Ammon's horn (tissue), 1 donor: Measurements from ENCODE around the gene BTBD9.

Experiments
- DNase-seq: peaks from one replicate; pipeline ENCODE4 v3.0.0-alpha.2; 2016; ENCODE audit warnings: low spot score

The BTBD9 gene

DNA sequence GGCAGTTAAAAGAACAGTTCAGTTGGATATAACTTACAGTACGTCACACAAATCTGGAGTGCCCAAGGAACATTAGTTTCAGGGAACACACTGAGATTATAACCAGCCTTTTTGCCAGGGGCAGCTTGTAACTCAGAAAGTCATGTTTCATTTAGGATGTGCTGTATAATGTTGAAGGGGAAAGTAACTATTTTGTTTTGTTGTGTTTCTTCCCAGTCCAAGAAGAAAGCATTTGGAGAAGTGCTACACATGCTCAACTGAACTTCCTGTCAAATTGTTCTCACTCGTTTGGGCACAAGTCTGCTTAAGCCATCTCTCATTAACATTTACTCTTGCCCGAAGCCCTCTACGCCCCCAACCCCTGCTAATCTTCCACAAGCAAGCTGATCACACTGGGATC lies 157.9 kb downstream of the BTBD9 start:
- no peak for DNase-seq

DNA sequence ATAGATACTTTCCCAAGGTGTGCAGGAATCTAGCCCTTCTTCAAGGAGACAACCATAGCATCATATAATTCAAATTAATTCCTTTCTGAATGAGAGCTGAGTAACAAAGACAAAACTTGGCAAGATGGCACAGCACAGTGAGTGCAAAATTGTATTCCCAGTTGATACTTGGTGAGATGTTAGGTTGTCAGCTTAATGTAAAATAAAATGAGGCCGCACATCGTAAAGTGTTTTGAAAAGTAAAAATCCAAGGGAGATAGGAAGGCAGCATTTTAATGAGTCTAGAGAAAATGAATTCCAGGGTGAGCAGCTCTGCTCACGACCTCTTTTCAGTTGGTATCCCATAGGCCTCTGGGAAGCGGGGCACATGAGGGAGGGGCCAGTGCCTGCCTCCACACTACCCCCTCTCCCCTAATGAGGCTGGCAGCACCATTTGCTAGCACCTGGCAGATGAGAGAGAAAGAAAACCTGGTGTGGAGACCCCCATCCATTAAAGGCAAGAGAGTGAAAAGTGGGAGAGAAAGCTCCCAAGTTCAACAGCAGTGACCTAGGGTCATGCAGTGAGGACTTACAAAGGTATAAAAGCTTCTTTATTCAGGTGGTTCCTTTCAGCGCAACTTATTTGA lies 158.4 kb downstream of the BTBD9 start:
- no peak for DNase-seq

DNA sequence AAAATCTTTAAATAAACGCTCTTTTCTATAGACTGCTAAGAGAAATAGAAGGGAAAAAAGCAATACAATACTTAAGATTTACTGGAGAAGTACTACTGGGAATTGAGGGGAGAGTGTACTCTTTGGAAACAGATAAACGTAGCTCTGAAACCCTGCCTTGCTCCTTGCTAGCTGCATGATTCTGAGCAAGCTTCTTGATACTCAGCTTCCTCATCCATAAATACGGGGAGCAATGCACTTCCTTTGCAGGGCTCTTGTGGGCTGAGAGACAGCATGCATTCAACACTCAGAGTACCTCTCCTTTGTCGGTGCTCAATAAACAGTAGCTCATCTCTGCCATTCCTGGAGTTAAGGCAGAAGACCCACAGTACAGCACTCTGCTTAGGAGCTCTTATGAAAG lies 159.7 kb downstream of the BTBD9 start:
- no peak for DNase-seq

DNA sequence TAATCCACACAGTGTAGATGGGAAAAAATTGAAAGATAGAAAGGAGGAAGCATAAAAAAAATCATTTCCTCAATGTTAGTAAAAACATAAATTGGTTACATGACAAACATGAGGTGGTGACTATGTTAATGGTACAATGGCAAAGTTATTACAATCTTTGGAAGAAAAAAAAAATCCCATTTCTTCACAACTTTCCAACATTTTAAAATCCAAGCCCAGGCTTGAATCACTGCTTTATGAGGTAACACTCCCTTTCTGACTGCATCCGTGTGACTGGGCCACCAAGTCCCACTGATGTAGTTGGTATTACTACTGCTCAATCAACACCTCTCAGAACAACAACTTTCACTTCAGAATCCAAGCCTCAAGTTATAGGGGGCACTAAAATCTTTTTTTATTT lies 160.4 kb downstream of the BTBD9 start:
- DNase-seq, result no peak

DNA sequence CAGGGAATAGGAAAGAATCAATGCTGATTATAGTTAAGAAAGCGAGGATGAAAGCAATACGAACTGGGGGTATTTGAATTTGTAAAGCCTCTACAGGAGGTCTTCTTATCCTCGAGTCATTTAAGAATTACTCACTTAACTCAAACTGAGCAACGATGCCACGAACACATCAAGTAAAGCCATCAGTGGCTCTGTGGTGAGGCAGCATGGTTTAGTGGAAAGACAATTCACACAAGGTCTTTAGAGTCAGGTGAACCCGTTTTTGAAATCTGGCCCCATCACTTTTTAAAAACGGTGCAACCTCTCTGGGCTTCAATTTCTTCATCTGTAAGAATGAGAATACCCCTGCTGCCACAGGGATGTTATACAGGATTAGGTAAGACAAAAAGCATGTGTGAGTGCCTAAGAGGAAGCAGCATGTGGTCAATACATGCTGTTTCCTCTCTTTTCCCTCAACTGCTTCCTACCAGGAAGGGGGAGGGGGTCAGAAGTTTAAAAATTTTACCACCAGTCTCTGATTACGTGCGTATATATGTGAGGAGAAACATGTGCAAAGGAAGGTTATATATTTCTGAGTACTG lies 162.0 kb downstream of the BTBD9 start:
- no peak for DNase-seq

DNA sequence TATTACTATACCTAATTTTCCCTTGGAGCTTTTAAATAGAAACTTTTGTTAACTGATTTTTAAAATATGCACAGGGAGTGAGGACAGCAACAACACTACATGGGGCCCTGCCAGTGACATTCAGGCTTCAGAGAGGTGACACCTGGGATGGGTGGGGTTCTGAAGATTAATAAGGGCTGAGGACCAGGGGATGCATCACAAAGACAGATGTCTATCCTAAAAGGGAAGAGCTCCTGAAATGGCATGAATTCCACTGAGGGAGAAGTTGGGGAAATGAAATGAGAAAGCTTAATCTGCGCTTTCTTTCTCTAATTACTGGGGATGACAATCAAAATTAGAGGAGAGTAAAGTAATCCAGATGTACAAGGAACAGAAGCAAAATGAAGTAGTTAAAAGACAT lies 162.8 kb downstream of the BTBD9 start:
- no peak for DNase-seq

DNA sequence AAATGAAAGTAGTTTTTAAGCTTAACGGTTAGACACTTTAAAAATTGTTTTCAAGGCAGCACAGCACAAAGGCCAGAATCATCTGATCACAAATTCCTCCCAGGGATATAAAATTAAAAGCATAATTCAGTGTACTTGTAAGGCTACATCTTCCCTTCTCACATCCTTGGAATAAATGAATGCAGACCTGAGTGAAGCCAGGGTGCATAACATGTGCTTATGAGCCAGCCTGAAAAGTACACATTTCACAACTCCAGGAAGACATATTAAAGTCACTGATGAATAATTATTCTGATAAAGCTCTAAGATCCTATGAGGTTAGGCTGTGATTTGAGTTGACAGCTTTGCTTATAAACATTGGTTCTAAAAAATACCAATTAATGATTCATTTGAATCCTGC lies 163.6 kb downstream of the BTBD9 start:
- DNase-seq, result no peak

DNA sequence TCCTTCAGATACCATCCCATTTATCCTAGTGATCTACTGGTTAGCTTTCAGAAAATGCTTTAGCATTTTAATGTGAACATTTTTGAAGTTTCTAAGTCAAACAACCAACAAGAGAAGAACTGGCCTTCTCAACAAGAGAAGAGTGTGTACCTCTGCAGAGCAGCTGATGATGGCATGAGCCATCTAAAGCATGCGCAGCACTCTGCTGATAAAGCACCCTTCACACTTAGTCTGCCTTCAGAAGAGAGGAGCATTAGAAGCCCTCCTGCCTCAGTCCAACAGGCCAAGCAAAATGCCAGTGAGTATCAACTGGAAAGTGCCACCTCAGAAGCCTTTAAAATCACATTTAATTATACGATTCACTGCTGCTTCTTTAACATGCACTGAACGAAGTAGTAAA lies 169.2 kb downstream of the BTBD9 start:
- DNase-seq, result no peak

DNA sequence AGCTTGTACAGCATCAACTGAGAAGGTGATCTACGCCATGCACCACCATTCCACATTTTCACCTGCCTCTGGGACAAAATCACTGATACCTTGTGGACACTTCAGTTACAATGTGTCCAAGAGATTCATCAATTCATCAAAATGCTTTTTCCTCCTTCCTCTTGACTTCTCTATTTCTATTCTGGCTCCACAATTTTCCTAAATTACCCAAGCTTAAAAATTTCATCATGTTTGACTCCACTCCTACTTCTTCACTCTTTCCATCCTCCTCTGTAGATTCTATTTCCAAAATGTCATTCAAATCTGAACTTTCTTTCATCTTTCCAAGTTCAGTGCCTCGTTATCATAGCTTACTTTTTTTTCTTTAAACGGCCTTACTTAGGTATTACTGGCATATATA lies 172.2 kb downstream of the BTBD9 start:
- no peak for DNase-seq

DNA sequence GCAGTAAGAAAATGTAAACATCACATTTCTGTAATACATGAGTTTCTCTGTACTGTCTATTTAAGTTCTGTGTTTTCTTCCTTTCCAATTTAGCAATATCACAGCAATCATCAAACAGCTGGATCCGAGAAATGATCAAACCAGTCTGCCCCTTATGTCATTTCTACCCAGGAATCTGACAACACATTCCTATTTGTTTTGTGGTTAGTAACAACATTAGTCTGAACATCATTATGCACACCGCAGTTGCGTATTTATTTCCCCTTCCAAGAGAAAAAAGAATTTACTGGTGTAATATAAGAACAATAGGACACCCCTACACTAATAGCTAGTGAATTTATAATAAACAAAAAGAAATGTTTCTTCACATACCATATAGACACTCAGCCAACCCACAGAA lies 179.5 kb downstream of the BTBD9 start:
- no peak for DNase-seq

DNA sequence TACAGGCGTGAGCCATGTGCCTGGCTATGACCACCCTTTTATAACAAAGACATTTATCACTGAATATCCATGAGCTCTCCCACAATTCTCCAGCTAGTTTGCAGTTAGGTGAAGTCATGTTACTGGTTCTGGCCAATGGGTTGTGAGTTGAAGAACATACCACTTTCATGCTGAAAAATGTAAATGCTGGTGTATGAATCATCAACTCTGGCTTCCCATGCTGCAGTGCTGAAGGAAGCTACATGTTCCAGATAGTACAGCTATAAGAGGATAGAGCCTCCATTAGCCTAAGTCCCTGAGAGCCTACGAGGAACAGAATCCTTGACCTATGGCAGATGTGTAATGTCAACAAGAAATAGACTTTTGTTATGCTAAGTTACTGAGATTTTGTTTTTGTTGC lies 180.4 kb downstream of the BTBD9 start:
- no peak for DNase-seq

DNA sequence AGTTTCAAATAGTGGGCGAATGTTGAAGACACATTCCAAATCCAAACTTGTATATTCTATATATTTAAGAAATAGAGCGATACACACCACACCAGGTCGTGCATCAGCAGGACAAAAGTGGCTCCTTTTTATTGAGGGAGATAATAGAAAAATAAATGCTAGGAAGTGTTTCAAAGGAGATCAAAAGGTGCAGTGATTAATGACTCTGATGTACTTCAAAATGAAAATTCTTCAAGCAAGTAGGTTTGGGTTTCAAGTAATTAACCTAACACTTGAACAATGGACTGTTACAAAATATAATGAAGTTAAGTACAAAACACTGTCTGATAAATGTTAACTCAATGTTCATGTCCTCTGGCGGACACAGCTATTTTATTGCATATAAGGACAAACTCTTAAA lies 185.9 kb downstream of the BTBD9 start:
- DNase-seq, result no peak

DNA sequence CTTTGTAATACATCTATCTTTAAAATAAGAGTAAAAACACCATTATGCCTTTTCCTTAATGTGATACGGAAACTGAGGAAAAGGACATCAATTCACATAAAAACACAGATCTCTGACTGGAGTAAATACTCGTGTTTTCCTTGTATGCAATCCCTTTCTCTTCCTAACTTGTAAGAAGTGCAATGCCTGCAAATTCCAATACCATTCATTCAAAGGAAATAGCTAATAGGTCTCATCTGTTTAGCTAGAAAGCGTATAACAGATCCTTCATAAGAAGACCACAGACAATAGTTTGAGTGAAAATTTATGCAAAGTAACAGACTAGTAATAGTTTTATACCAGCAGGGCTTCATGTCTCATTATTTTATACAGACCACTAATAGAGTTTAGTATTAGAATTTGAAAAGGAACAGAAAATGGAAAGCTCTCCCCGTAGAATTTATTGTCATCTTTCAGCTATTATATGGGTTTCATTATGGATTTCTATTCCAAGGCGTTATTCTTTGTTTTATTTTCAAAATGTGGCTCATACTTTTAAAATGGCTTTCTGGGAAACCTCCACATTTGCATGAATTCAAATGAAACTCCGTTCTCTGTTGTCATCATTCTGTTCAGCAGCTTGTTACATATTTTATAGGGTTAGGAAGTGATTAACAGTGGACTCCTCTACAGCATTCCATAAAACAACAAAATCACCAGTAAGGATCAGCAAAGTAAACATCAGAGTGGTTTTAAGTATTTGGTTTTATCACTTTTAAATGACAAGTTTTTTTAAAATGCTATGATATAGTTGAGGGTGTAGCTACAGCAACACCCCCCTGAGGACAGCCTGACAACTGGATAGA lies 186.7 kb downstream of the BTBD9 start:
- DNase-seq, result no peak

DNA sequence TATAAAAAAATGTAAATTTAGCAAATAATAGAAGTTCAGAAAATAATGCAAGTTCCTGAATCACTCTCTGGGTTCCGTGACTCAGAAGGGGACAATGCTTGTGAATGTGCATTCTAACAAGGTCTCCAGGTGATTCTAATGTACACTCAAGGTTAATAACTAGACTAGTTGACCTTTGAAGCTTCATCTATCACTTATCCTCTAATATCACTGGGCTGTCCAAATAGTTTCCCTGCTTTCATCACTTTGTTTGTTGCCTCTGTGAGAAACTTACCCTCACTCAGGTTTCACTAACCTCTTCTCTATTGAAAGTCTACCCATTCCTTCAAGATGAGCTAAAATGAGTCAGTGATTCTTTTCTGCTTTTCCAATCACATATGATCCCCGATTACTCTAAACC lies 189.0 kb downstream of the BTBD9 start:
- no peak for DNase-seq

DNA sequence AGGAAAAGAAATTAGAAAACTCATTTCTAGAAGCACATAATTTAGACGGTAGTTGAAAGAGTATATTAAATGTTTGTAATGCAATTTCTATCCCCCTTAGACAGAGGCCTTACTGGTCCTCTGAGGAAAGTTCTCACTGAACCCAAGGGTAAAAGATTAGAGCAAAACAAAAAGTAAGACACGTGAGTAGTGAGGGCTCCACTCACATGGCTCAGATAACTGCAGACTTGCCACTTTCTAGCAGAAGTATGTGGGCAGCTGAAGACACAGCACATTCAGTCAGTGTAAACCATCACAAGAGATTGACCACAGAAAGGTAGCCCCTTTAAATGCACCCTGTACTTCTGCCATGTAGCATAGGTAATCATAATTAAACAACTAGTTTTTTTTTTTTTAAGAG lies 193.8 kb downstream of the BTBD9 start:
- no peak for DNase-seq

DNA sequence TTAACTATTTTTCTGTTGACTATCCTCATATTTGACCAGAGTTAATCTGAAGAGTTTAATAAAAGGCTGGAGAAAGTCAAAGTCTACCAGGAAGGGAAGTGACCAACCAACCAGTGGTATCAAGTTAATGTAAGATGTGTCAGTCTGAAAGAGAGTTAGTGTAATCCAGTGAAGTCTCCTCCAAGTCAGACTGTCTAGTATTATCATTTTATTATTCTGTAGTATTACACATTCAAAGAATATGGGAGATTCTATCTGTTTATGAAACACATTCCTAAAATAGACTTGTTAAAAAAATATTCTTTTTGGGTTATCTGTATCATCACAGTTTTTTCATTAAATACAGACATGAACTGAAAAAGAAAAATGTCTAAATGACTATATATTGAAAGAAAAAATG lies 194.4 kb downstream of the BTBD9 start:
- DNase-seq, result no peak

DNA sequence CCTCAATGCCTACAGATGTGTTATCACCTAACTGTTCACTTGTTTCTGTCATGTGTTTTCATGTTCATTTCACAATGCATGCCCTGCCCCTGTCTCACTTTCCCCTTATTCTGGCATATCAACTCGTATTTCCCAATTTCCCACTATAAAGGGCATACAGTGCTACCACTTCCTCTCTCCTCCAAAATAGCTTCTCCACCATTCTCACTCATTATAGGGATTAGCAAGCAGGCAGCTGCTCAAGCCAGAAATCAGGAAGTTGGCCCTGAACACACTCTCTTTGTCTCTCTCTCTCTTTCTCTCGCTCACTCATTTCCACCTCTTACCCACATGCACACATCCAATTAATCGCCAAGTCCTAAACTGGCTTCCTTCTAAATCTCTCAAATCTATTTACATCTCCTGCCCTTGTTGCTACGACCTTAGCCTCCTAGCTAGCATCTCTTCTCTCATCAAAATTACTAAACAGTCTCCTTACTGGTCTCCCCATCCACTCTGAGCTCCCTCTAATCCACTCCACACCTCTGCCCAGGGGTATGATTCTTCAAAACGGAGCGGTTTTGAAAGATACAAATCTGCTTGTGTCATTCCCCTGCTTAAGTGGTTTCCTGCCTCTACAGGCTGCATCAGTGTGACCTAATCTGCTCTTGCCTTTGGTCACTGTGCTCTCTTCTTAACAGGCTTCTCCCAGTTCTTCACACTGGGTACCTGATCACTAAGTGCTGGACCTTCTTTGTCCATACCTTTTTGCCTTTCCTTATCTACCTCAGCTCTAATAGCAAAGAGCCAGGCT lies 196.2 kb downstream of the BTBD9 start:
- DNase-seq, result peak; percentile 68

DNA sequence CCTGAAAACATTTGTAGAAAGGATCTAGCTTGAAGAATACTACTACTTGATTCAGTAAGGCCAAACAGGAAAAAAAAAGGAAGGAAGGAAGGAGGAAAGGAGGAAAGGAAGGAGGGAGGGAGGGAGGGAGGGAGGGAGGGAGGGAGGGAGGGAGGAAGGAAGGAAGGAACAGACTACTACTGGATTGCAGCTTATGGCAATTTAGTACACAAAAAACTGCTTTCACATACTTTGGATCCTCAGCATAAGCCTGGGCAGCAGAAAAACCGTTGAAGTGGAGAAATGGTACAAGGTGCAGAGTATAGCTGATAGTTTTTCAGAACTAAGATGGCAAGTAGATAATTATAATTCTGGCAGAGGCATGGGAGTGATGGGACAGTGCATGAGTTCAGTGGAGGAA lies 201.6 kb downstream of the BTBD9 start:
- no peak for DNase-seq

DNA sequence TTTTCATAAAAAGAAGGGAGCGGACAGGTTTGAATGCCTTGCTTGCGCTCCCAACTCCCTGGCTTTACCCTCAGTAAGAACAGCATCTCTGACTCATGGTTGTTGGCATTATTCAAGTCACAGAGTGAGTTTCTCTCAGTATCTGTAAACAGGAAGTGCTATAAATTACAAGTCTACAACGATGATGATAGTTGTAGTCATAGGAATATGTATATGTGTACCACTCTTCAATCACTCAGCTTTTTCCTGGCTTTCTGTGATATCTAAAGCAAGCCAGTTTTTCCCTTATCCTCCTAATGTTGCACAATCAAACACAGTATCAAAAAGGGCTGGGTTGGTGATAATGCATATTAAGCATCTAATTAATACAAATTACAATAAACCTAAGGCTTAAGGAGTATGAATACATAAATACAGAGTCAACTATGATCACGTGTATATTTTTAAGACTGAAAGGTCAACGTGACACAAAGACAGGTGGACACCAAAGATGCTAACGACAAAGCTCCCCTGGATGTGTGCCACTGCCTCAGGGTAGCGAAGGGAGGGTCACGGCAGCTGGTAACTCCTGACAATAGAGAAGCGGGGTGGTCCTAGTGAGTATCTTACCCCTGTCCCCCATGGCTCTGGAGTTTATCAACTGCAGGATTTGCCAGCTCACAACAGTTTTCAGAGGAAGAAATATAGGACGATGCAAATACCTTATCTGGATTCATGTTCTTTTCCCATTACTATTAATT lies 202.8 kb downstream of the BTBD9 start:
- peak; percentile 33 for DNase-seq

DNA sequence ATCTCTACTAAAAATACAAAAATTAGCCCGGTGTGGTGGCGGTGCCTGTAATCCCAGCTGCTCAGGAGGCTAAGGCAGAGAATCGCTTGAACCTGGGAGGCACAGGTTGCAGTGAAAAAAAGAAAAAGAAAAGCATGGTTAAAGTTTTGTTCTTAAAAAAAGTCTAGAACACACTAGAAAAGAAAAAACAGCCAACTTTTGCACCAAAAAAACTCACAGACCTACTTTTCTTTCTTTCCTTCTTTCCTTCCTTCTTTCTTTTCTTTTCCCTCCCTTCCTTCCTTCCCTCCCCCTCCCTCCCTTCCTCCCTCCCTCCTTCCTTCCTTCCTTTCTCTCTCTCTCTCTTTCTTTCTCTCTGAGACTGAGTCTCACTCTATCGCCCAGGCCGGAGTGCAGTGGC lies 204.4 kb downstream of the BTBD9 start:
- DNase-seq, result no peak

DNA sequence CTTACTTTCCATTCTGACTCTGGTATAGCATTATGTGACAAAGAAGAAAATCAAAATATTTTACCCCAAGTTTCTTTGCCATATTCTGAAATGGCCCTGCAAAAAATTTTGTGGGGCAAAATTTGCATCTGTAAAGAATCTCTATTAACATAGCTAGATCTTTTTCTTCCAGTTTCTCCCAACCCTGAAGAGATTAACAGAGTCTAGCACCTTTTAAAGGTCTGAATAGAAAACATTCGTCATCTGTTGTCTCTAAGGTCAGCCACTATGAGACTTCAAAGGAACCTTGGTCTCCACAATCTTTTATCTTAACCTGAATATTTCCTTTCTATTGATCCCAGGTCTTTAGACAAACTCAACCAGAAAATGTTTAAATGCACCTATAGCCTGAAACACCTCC lies 205.7 kb downstream of the BTBD9 start:
- no peak for DNase-seq

DNA sequence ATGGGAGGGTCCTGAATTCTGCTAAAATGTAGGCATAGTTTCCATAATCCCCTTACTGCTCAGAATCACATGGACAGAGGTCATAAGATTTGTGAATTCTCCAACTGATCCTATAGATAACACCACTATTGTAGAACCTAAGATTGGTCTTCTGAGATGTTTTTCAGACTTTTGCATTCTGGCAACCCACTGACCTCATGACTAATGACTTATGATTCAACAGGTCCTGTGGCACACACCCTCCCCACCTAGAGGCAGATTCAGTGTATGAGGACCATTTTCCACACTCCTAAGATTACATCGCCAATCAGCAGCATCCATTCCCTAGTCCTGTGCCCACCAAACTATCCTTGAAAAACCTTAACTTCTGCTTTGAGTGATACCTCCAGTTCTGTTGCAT lies 207.2 kb downstream of the BTBD9 start:
- DNase-seq, result no peak
